Anterior cingulate cortex (tissue), 58 donors: ENCODE measurements around the gene HTRA3.

ENCODE experiments used
- DNase-seq, 58 donors: peaks; one replicate each; lab custom pipeline; 2025; lab: John Stamatoyannopoulos, UW

Gene HTRA3

DNA sequence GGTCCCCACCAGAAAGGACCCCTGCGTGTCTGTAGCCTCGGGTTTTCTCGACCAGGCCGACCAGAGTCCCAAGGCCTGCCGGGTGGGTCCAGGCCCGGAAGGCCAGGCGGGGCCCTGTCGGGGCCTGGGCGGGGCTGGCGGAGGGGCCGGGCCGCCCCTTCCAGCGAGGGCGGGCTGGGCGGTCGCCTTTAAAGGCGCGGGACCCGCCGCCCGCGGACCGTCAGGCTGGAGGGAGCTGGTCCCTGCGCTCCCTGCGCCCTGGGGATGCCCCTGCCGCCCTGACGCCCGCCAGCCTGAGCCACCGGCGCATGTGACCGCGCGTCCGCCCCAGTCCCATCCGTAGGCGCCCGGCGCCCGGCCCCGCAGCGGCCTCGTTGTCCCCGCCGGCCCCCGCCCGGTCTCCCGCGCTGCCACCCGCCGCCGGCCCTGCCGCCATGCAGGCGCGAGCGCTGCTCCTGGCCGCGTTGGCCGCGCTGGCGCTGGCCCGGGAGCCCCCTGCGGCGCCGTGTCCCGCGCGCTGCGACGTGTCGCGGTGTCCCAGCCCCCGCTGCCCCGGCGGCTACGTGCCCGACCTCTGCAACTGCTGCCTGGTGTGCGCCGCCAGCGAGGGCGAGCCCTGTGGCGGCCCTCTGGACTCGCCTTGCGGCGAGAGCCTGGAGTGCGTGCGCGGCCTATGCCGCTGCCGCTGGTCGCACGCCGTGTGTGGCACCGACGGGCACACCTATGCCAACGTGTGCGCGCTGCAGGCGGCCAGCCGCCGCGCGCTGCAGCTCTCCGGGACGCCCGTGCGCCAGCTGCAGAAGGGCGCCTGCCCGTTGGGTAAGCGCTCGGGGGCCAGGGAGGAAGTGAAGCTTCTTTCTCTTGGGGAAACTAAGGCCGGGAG is at the start of gene HTRA3:
Gene HTRA3 (plus strand): TSS at position 220 of the 883 bp plus-strand sequence. CDS start 215 bp downstream, at position 435.
- DNase-seq = no peak

DNA sequence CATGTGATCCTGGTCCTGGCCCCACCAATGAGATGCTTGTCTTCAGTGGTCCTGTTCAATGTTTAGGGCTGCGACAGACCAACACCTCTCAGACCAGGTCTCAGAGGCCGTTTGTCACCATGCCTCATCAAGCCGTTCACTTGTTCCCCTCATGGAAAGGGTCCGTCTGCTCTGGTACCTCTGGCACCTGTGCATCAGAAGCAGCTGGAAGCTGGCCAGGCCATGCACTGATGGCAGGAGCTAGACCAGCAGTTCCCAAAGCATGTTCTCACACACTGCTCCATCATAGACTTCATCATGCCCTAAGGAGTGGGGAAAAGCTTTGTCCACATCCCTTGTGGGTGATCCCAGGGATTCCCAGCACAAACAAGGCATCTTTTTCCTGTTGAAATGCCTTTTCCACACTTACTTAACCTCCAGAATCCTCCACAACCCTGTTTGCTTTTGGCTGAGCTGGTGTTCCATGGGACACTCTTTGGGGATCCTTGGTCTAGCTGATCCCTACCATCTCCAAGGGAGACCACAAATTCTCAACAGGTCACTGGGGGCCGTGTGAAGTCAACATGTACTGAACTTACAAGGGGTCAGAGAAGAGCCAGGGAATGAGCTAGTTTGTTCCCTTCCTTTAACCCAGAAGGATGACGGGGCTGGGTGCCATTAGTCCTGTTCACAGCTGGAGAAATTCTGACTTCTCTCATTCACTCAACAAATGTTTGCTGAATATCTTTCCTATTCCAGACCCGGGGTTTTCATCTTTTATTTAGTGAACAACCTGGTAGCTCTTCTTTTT is 48.7 kb upstream of the HTRA3 start:
- no peak for DNase-seq

DNA sequence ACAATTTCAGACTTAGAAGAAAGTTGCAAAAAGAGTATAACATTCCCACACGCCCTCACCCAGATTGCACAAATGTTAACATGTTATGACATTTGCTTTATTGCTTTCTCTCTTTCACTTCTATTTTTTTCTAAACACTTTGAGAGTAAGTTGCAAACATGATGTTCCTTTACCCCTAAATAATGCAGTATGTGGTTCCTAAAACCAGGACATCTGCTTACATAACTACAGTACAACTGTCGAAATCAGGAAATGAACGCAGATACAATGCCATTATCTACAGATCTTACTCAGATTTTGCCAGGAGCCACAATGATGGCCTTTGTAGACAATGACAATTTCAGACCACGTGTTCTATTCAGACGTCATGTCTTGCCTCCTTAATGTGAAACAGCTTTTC is 48.1 kb upstream of the HTRA3 start:
- peak in 4 of 58 donors; percentile 11 to 64 (median 38) for DNase-seq

DNA sequence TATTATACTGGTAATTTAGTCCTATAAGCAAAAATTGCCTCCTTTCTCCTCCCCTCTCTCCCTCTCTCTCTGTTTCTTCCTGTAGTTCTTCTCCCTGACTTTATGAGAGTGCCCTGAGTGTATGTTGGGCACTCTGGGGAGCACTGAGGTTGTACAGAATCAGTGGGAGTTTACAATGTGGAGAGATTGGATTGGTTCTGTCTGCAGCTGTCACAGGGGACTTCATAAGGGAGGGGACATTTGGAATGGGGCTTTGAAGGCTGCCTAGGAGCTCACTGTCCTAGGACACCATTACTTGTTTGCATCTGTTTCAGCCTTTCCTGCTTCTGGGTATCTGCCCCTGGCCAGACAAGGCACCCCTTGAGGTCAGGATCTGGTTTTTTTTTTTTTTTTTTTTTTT is 47.6 kb upstream of the HTRA3 start:
- DNase-seq = no peak

DNA sequence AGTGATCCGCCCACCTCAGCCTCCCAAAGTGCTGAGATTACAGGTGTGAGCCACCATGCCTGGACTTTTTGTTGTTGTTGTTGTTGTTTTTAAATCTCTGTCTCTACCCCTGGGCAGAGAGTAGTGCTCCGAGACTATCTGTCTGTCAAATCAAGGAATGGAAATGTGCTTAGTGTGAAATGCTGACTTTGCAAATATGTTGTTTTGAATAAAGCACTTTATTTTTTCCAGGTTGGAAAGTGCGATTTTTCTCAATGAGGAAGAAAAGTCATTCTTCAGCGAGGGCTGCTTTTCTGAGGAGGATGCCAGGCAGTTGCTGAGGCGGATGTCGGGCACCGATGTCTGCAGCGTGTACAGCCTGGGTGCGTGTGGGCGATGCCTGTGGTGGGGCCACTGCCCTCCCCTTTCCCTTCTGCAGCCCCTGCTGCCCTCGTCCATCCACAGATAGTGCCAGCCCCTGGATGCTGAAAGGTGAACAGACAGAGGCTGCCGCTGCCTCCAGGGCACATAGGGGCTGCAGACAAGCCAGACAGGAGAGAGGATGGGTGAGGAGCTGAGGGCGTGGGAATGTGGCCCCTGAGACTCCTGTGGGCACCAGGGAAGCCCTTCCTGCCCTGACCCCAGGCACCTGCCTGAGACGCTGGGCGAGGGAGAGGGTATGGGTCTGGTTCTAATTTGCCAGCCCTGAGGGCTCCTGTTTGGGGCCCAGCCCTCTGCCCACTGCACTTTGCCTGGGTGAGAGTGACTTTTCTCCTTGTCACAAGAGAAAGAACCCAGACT is 46.8 kb upstream of the HTRA3 start:
- no peak for DNase-seq

DNA sequence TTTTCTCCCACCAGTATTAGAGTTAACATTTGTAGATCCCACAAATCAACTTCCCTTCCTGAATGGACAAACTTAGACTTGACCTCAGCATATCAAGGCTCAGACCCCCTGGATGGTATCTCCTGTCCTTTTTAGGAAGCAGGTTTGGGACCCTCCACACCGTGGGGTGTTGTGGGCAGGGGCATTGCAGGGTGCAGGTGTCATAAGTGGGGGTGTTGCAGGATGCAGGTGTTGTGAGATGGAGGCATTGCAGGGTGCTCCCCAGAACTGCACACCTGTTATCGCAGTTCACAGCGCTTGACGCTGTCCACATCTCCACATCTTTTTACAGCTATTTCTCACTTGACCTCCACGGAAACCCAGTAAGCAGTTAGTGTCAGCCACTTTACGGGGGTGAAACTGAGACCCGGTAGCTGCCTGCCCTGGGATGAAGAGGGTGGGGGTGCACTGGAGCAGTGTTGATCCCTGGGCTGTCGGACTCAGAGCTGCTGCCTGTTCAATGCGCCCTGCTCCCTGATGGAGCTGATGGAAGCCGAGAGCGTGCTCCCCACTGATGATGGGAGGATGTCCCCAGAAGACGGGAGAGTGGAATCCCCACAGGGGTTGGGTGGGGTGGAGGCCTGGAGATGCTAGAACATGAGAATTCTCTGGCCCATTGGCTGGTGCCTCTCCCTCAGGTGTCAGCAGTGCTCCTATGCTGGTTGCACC is 45.1 kb upstream of the HTRA3 start:
- no peak for DNase-seq

DNA sequence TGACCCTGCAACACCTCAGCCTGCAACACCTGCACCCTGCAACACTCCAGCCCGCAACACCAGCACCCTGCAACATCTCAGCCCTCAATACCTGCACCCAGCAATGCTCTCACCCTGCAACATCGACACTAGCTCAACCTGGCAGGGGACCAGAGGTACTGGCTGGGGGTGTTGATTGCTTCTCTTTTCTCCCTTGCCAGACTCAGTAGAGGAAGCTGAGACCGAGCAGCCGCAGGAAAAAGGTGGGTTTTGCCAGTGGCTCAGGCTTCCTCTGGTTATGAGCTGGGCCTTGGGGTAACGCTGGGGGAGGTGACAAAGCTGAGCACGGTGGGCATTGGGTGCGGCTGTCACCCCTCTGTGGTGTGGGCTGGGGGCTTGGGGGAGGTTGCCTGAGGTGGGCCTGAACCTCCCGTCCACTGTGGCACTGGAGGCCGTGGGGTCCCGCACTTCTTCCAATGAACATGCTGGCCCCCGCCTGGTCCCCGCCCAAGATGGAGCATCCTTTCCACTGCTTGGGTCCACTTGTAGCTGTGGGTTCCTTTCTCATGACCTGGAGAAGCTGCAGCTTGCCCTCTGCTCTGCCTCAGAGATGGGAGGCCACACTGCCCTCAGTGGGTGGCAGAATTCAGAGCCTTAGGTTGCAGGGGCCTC is 44.5 kb upstream of the HTRA3 start:
- DNase-seq = no peak

DNA sequence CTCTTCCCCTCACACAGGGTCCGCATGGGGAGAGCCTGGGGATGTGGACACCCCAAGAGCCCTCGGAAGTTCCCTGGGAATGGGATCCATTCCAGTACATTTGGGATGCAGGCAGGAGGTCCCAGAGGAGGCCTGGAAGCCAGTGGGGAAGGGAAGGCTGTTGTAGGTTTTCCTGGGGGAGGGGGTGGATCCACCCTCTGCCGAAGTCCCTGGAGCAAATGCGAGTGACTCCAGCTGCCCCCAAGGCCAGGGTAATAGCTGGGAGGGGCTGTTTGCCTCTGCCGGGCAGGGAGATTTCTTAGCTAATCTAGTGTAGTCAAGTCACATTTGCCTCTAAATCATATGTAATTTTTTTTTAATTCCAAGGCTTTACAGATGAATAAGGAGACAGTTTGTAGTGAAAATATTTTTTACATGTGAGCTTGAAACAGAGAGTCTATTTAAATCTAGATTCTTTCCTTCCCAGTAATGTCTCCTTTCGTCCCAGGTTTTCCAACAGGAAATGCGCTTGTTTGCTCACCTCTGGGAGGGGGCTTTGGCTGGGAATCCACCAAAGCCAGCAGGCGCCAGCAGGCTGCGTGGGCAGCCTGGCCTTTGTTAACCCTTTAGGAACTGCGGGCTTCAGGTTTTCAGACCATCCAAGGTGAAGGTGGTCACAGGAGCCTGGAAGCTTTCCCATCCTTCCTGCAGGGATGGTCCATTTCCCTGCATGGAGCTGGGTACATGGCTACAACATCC is 43.7 kb upstream of the HTRA3 start:
- no peak for DNase-seq

DNA sequence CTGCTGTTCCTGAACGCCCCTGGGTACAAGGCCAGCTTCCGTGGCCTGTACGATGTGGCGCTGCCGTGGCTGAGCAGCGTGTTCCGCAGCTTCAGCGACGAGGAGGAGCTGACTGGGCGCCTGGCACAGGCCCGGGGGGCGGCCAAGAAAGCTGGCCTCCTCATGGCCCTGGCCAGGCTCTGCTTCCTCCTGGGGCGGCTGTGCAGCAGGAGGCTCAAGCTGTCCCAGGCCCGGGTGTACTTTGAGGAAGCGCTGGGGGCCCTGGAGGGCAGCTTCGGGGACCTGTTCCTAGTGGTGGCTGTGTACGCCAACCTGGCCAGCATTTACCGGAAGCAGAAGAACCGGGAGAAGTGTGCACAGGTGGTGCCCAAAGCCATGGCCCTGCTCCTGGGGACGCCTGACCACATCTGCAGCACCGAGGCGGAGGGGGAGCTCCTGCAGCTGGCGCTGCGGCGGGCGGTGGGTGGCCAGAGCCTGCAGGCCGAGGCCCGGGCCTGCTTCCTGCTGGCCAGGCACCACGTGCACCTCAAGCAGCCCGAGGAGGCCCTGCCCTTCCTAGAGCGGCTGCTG is 42.3 kb upstream of the HTRA3 start:
- DNase-seq = peak in 2 of 58 donors; percentile 27 to 35

DNA sequence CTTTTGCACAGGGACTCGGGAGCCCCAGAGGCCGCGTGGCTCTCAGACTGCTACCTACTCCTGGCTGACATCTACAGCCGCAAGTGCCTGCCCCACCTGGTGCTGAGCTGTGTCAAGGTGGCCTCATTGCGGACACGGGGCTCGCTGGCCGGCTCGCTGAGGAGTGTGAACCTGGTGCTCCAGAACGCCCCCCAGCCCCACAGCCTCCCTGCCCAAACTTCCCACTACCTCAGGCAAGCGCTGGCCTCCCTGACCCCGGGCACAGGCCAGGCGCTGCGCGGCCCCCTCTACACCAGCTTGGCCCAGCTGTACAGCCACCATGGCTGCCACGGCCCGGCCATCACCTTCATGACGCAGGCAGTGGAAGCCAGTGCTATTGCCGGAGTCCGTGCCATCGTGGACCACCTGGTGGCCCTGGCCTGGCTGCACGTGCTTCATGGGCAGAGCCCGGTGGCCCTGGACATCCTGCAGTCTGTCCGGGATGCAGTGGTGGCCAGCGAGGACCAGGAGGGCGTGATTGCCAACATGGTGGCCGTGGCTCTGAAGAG is 41.7 kb upstream of the HTRA3 start:
- DNase-seq = no peak

DNA sequence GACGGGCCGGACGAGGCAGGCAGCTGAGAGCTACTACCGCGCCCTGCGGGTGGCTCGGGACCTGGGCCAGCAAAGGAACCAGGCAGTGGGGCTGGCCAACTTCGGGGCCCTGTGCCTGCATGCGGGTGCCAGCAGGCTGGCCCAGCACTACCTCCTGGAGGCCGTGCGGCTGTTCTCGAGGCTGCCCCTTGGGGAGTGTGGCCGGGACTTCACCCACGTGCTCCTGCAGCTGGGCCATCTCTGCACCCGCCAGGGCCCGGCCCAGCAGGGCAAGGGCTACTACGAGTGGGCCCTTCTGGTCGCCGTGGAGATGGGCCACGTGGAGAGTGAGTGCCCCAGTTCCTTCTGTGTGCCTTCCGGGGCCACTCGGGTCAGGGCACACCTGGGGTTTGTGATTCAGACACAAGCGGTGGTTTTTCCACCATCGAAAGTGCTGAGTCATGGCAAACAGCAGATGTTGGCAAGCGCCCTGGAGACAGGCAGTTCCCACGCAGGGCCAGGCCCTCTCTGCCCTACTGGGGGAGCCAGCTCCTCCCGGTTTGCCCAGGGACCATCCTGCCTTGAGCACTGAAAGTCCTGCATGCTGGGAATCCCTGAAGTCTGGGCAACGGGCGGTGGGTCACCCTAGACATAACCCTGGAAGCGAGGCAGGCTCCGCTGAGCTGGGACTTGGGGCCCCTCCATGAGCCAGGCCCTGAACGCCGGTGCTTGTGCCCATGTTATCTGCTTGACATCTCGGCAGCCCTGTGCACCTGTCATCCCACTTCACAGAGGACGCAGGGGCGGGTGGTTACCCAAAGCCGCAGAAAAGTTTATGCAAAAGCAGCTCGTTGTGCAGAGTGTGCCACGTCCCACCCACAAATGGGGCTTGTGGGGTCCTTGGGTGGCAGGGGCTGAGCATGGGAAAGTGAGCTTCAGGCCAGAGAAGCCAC is 41.0 kb upstream of the HTRA3 start:
- peak in 52 of 58 donors; percentile 5 to 77 (median 59) for DNase-seq

DNA sequence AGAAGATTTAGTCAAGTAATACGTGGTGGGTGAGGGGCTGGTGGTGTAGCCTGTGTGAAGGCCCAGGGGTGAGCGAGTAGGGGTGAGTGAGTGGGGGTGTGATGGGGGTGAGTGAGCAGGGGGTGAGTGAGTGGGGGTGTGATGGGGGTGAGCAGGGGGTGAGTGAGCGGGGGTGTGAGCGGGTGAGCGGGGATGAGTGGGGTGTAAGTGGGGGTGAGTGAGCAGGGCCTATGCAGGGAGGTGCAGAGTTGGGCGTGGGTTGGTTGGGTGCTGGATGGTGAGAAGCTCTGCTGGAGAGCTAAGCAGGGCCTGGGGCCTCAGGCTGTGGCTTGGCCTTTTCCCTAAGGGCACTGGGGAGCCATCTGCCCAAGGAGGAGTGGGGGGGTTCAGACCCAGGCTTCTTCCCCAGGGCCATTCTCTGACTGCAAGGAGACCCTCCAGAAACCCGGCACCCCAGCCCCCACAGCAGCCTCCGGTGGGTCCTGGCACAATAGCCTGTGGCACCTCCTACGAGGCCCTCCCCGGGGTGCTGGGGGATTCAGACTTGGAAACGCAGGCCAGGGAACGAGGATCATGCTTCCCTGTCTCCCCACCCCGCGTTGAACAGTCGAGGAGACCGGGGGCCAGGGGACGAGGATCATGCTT is 40.1 kb upstream of the HTRA3 start:
- DNase-seq = no peak

DNA sequence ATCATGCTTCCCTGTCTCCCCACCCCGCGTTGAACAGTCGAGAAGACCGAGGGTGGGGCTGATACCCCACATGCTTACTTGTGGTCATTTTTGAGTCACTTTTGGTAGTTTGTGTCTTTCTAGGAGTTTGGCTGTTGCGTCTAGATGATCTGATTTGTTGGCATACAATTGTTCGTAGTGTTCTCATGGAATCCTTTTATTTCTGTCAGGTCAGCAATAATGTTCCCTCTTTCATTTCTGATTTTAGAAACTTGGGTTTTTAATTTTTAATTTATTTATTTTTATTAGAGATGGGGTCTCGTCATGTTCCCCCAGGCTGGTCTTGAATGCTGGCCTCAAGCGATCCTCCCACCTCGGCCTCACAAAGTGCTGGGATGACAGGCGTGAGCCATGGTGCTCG is 39.5 kb upstream of the HTRA3 start:
- DNase-seq = no peak

DNA sequence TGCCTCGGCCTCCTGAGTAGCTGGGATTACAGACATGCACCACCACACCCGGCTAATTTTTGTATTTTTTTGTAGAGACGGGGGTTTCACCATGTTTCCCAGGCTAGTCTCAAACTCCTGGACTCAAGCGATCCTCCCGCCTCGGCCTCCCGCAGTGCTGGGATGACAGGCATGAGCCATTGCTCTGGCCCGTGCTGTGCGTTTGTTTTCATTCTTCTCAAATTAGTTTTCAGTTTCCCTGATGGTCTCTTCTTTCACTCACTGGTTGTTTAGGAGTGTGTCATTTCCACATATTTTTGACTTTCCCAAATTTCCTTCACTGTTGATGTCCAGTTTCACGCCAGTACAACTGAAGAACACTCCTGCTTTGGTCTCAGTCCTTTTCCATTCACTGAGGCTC is 38.7 kb upstream of the HTRA3 start:
- no peak for DNase-seq

DNA sequence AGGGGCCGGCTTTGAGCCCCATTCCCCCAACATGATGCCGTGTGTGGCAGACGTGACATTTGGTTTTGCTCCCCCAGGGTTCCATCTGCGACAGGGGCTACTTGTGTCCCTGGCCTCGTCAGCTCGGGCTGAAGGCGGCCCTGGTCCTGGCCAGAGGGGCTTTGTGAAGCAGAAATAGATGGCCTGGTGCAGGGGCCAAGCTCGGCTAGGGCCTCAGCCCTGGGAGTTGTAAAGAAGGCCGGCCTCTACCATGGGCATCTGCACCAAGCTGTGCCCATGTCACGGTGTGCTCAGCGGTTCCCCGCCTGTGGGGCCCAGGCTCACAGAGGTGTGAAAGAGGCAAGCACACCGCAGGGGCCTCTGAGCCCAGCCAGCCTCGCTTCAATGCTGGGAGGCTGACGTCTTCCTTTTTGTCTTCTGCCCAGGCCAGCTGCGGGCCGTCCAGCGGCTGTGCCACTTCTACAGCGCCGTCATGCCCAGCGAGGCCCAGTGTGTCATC is 38.0 kb upstream of the HTRA3 start:
- no peak for DNase-seq

DNA sequence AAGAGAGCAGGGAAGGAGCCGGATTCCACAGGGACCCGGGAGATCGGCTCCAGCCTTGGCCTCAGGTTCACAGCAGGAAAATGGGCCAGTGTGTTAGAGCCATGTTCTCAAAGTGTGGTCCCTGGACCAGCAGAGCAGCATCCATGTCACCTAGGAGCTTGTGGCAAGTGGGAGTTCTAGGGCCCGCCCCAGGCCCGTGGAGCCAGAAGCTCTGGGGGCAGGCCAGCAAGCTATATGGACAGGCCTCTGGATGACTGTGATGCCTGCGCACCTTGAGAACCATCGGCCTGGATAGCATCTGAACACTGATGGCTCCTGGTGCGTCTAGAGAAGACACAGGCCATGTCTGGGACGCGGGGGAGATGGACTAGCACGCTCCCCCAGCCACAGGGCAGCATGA is 36.8 kb upstream of the HTRA3 start:
- DNase-seq = no peak
